ENCODE results near the gene MT1F.
A peak's percentile ranks its signal among the peaks of the same experiment; 100 is the strongest.

Gene MT1F

GRCh38 chr16:56610609-56611111, 47.1 kb upstream of the MT1F start:
- Histone ChIP-seq H3K27ac (peak overlapping the region; percentile 73), H3K4me3 (ENCODE audit: low read depth in 1 of 2, low read length in 1 of 2) (no peak overlapping the region), H3K9me3 (no peaks in the 10 kb centered on the region), H3K4me1 (ENCODE audit: control insufficient read depth in 1 of 2, insufficient read depth in 1 of 2, low read depth in 1 of 2, low read length in 1 of 2) (peaks cover 26 to 27% of the 10 kb centered on the region in 2 experiments), H3K36me3 (no peaks in the 10 kb centered on the region), H3K27me3 (peaks cover 11% of the 10 kb centered on the region)
- no peak for TF ChIP-seq CTCF (IDR thresholded peaks at IDR 0.05)

GRCh38 chr16:56611281-56611833, 46.4 kb upstream of the MT1F start:
- H3K9me3 ChIP-seq, result no peaks in the 10 kb centered on the region
- H3K4me3 ChIP-seq (ENCODE audit: low read depth in 1 of 2, low read length in 1 of 2), result no peak overlapping the region
- H3K4me1 ChIP-seq (ENCODE audit: control insufficient read depth in 1 of 2, insufficient read depth in 1 of 2, low read depth in 1 of 2, low read length in 1 of 2), result peaks cover 26 to 27% of the 10 kb centered on the region in 2 experiments
- no peak overlapping the region for H3K27ac ChIP-seq
- H3K27me3 ChIP-seq, result peaks cover 18% of the 10 kb centered on the region
- no peaks in the 10 kb centered on the region for H3K36me3 ChIP-seq
- no peak for TF ChIP-seq CTCF (IDR thresholded peaks at IDR 0.05)

GRCh38 chr16:56613706-56614105, 44.1 kb upstream of the MT1F start:
- no peaks in the 10 kb centered on the region for H3K36me3 ChIP-seq
- H3K27ac ChIP-seq, result no peak overlapping the region
- no peak overlapping the region for H3K4me3 ChIP-seq (ENCODE audit: low read depth in 1 of 2, low read length in 1 of 2)
- H3K9me3 ChIP-seq, result no peaks in the 10 kb centered on the region
- no peak for TF ChIP-seq CTCF (IDR thresholded peaks at IDR 0.05)
- peaks cover 41% of the 10 kb centered on the region for H3K27me3 ChIP-seq
- peaks cover 24 to 28% of the 10 kb centered on the region in 2 experiments for H3K4me1 ChIP-seq (ENCODE audit: control insufficient read depth in 1 of 2, insufficient read depth in 1 of 2, low read depth in 1 of 2, low read length in 1 of 2)

GRCh38 chr16:56614549-56614991, 43.2 kb upstream of the MT1F start:
- no peak overlapping the region for H3K4me3 ChIP-seq (ENCODE audit: low read depth in 1 of 2, low read length in 1 of 2)
- H3K36me3 ChIP-seq, result no peaks in the 10 kb centered on the region
- H3K27ac ChIP-seq, result no peak overlapping the region
- no peak for TF ChIP-seq CTCF (IDR thresholded peaks at IDR 0.05)
- H3K27me3 ChIP-seq, result peaks cover 50% of the 10 kb centered on the region
- H3K4me1 ChIP-seq (ENCODE audit: control insufficient read depth in 1 of 2, insufficient read depth in 1 of 2, low read depth in 1 of 2, low read length in 1 of 2), result peaks cover 16 to 19% of the 10 kb centered on the region in 2 experiments
- no peaks in the 10 kb centered on the region for H3K9me3 ChIP-seq

- Histone ChIP-seq H3K27me3 (peaks cover 57% of the 10 kb centered on the region), H3K4me1 (ENCODE audit: control insufficient read depth in 1 of 2, insufficient read depth in 1 of 2, low read depth in 1 of 2, low read length in 1 of 2) (peaks cover 9 to 11% of the 10 kb centered on the region in 2 experiments), H3K4me3 (ENCODE audit: low read depth in 1 of 2, low read length in 1 of 2) (no peak overlapping the region), H3K9me3 (no peaks in the 10 kb centered on the region), H3K36me3 (no peaks in the 10 kb centered on the region), H3K27ac (no peak overlapping the region)
- no peak for TF ChIP-seq CTCF (IDR thresholded peaks at IDR 0.05)
Observed at GRCh38 chr16:56615353-56615752, 42.4 kb upstream of the MT1F start.

Measured in neutrophil (primary cell).